Gastrocnemius medialis (tissue), 4 donors: ENCODE measurements around the gene PTPRCAP. TPM values are rescaled to one million over a fixed set of nuclear protein-coding genes. Genes with fewer than 3 reads are reported as not detected.
"Not testable (repeated sequence)": the region's sequence is repeated elsewhere in the genome, so short reads cannot be mapped to it uniquely, and the experiment has no call there.

Experiments
- ATAC-seq, 2 donors: fragments of 150-250 bp; one replicate each; pipeline ENCODE4 v1.9.1; 2016
- DNase-seq, 2 donors: peaks; one replicate each; pipeline ENCODE4 v3.0.0-alpha.2; 2019
- H3K27ac ChIP-seq, 4 donors: fragments of 200-600 bp; sonication (generic); 1 replicate in 1 of 4; 2 replicates in 3 of 4; pipeline ENCODE4 v1.5.1; 2016 to 2018; ENCODE audit warnings: mild to moderate bottlenecking in 2 of 4, moderate library complexity in 1 of 4
- H3K27me3 ChIP-seq, 3 donors: fragments of 200-600 bp; sonication (generic) in 2 of 3; 1 replicate in 1 of 3; 2 replicates in 2 of 3; pipeline versions ENCODE4 v1.5.1 to v1.6.0; 2016 to 2019; ENCODE audit warnings: mild to moderate bottlenecking in 1 of 3, moderate library complexity in 1 of 3
- H3K36me3 ChIP-seq, 2 donors: fragments of 200-600 bp; sonication (generic) in 1 of 2; one replicate each; pipeline ENCODE4 v1.5.1; 2017 to 2018
- H3K4me1 ChIP-seq, 2 donors: fragments of 200-600 bp; sonication (generic) in 1 of 2; one replicate each; pipeline ENCODE4 v1.5.1; 2016 to 2017; ENCODE audit warnings: mild to moderate bottlenecking in 2 of 2
- H3K4me3 ChIP-seq, 4 donors: fragments of 200-600 bp; sonication (generic) in 3 of 4; 1 replicate in 1 of 4; 2 replicates in 3 of 4; pipeline ENCODE4 v1.5.1; 2016 to 2019; ENCODE audit warnings: mild to moderate bottlenecking in 2 of 4
- H3K9me3 ChIP-seq, 3 donors: fragments of 200-600 bp; sonication (generic) in 2 of 3; 1 replicate in 1 of 3; 2 replicates in 2 of 3; pipeline ENCODE4 v1.5.1; 2016 to 2019
- POLR2A ChIP-seq, 2 donors: fragments of 450-650 bp; IDR thresholded peaks; one replicate each; pipeline ENCODE4 v1.6.1; 2017; ENCODE audit warnings: antibody characterized with exemption in 2 of 2, mild to moderate bottlenecking in 2 of 2, moderate library complexity in 2 of 2
- in situ Hi-C, 4 donors: fragments of 200-750 bp; cut with MboI; loops; one replicate each; pipeline versions ENCODE4 v1.15.0 to v1.8.0; 2017; ENCODE audit warnings: low sequenced_read_pairs in 4 of 4
- intact Hi-C: fragments of 100-400 bp; cut with DNase I; formaldehyde crosslinking; loops from one replicate; pipeline ENCODE4 v1.15.1; 2023; ENCODE audit warnings: low total_unique reads
- total RNA-seq, 4 donors: library from RNA; depleted of rRNA; stranded (reverse); fragments of >200 nt; gene quantifications; one replicate each; pipeline versions ENCODE4 v1.1.0 to v1.2.3, GENCODE V29; 2016
- TF ChIP-seq, protein P1 (sequence below), 5 experiments: fragments of 450-650 bp in 3 of 5; fragments of 200-600 bp in 2 of 5; sonication (generic) in 2 of 5; IDR thresholded peaks in 4 of 5; conservative IDR thresholded peaks in 1 of 5; 1 replicate in 4 of 5; 2 replicates in 1 of 5; pipeline ENCODE4 v1.5.1; 2016 to 2019; ENCODE audit warnings: antibody characterized with exemption in 5 of 5, mild to moderate bottlenecking in 3 of 5, moderate library complexity in 3 of 5

Gene PTPRCAP
- total RNA-seq, 4 donors from 2014 or later = 0.47 to 1.5 (median 1.3) TPM

DNA sequence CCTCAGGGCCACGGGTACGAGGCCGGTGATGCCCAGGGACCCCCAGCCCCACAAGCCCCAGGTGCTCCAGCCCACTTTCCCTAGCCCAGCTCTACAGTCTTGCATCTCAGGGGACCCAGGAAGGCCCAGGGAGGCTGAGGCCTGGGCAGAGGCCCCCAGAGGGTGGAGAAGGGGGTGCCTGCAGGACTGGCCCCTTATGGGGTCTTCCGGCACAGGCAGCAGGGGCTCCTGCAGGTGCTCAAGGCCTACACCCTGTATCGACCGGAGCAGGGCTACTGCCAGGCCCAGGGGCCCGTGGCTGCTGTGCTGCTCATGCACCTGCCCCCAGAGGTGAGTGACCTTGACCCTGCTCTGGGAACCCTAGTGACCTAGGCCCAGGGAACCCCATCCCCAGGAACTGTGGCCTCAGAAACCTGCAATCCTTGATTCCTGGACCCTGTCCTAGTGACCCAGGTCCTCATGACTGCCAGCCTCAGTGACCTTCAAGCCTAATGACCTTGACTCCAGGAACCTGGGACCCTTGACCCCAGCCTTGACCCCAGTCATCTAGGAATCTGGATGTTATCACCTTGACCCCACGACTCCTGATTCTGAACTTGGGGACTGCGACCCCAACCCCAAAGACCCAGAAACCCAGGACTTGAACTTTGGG, 31.7 kb downstream of the PTPRCAP start:
- Histone ChIP-seq H3K4me3 (no peak overlapping the region), H3K27me3 (peaks cover 17 to 28% (median 19%) of the 10 kb centered on the region in 3 donors), H3K27ac (no peak overlapping the region), H3K36me3 (no peaks in the 10 kb centered on the region), H3K4me1 (peaks cover 8% of the 10 kb centered on the region in 2 donors), H3K9me3 (no peaks in the 10 kb centered on the region)
- TF ChIP-seq, protein P1, sequence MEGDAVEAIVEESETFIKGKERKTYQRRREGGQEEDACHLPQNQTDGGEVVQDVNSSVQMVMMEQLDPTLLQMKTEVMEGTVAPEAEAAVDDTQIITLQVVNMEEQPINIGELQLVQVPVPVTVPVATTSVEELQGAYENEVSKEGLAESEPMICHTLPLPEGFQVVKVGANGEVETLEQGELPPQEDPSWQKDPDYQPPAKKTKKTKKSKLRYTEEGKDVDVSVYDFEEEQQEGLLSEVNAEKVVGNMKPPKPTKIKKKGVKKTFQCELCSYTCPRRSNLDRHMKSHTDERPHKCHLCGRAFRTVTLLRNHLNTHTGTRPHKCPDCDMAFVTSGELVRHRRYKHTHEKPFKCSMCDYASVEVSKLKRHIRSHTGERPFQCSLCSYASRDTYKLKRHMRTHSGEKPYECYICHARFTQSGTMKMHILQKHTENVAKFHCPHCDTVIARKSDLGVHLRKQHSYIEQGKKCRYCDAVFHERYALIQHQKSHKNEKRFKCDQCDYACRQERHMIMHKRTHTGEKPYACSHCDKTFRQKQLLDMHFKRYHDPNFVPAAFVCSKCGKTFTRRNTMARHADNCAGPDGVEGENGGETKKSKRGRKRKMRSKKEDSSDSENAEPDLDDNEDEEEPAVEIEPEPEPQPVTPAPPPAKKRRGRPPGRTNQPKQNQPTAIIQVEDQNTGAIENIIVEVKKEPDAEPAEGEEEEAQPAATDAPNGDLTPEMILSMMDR (IDR thresholded peaks at IDR 0.05 in 4 of 5, conservative IDR thresholded peaks at IDR 0.05 in 1 of 5) = no peak
- TF ChIP-seq POLR2A (IDR thresholded peaks at IDR 0.05) = no peak
- DNase-seq = no peak
- intact Hi-C loops (no loop called here), in situ Hi-C loops (no loop called here)
- ATAC-seq = no peak

DNA sequence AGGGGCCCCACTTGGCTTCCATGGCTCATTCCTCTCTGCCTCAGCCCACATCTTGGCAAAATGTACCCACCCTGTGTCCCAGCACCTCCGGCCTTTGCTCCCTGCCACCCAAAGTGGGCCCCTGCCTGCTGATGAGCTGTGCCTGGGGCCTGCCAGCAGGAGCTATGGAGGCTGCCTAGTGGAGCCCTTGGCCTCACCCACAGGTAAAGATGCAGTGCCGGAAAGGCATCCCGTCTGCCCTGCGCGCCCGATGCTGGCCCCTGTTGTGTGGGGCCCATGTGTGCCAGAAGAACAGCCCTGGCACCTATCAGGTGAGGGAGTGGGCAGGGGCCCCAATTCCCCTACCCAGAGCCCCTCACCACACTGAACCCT, 32.3 kb downstream of the PTPRCAP start:
- no peak for TF ChIP-seq POLR2A (IDR thresholded peaks at IDR 0.05)
- TF ChIP-seq, protein P1 (IDR thresholded peaks at IDR 0.05 in 4 of 5, conservative IDR thresholded peaks at IDR 0.05 in 1 of 5) = no peak
- peaks cover 10 to 22% (median 13%) of the 10 kb centered on the region in 3 donors for H3K27me3 ChIP-seq
- H3K9me3 ChIP-seq = no peaks in the 10 kb centered on the region
- no peak for ATAC-seq
- DNase-seq = no peak
- H3K27ac ChIP-seq = no peak overlapping the region
- intact Hi-C loops = no loop called here
- no peak overlapping the region for H3K4me3 ChIP-seq
- peaks cover 14 to 15% of the 10 kb centered on the region in 2 donors for H3K4me1 ChIP-seq
- peaks cover 0 to 3% of the 10 kb centered on the region in 2 donors for H3K36me3 ChIP-seq
- in situ Hi-C loops = no loop called here

DNA sequence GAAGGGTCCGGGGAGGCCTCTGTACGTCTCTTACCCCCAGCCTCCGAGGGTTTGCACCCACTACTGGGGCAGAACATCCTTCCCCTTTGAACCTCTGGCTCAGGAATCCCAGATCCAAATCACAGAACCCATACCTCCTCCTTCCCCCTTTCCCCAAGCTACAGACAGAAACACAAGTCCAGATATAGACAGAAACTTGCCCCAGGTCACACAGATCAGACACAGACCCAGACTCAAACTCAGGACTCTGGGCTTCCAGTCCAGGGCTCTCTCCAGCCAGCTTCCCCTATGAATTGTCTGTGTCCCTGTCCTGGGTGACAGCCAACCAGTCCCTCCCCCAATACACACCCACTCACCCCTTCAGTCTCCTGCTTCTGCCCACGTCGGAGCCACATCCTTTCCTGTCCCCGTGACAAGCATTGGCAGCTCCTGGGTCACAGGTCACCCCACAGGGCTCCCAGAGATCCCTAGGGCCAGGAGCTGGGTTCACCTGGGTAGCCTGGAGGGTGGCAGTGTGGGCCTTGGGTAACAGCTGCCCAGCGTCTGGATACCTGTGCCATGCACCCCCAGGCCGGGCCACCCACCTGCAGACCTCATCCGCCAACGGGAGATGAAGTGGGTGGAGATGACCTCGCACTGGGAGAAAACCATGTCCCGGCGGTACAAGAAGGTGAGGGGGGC, 32.8 kb downstream of the PTPRCAP start:
- no peak overlapping the region for H3K4me3 ChIP-seq
- DNase-seq (no peak), ATAC-seq (no peak)
- intact Hi-C loops (no loop called here), in situ Hi-C loops (no loop called here)
- H3K9me3 ChIP-seq = no peaks in the 10 kb centered on the region
- H3K36me3 ChIP-seq = peaks cover 0 to 5% of the 10 kb centered on the region in 2 donors
- peaks cover 19% of the 10 kb centered on the region in 2 donors for H3K4me1 ChIP-seq
- peaks cover 5 to 16% (median 10%) of the 10 kb centered on the region in 3 donors for H3K27me3 ChIP-seq
- H3K27ac ChIP-seq = no peak overlapping the region
- no peak for TF ChIP-seq POLR2A (IDR thresholded peaks at IDR 0.05)
- TF ChIP-seq, protein P1 (IDR thresholded peaks at IDR 0.05 in 4 of 5, conservative IDR thresholded peaks at IDR 0.05 in 1 of 5) = no peak

DNA sequence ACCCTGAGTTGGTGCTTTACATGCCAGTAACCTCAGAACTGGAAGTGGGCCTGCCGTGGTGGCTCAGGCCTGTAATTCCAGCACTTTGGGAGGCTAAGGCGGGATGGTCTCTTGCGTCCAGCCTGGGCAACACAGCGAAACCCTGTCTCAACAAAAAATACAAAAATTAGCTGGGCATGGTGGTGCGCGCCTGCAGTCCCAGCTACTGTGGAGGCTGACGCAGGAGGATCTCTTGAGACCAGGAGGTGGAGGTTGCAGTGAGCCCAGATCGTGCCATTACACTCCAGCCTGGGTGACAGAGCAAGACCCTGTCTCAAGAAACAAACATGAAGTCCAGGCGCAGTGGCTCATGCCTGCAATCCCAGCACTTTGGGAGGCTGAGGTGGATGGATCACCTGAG, 34.4 kb downstream of the PTPRCAP start:
- intact Hi-C loops, ATAC-seq, in situ Hi-C loops, H3K27me3 ChIP-seq, H3K9me3 ChIP-seq, DNase-seq, H3K4me3 ChIP-seq: not testable (repeated sequence)
- Histone ChIP-seq H3K4me1 (peaks cover 19 to 20% of the 10 kb centered on the region in 2 donors), H3K27ac (peak overlapping the region in 1 of 4 donors; percentile 89), H3K36me3 (peaks cover 0 to 20% of the 10 kb centered on the region in 2 donors)

DNA sequence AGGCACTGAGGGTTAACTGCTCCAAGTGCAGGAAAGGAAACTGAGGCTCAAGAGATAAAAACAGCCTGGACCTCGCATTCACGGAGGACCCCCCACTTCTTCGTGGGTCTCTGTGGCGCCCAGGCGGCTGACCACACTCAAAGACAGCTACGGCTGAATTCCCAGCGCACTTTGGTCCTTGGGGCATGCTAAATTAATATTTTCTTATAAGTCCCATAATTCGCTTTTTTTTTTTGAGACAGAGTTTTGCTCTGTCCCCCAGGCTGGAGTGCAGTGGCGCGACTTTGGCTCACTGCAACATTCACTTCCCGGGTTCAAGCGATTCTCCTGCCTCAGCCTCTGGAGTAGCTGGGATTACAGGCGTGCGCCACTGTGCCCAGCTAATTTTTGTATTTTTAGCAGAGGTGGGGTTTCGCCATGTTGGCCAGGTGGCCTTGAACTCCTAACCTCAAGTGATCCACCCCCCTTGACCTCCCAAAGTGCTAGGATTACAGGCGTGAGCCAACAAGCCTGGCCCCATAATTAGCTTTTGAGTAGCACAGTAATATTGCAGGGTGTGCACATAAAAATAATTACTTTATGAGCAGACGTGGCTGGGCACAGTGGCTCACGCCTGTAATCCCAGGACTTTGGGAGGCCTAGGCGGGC, 35.2 kb downstream of the PTPRCAP start:
- intact Hi-C loops = loop anchor here (1.0 kb wide), 1 partner anchor 19 kb away; no protein-coding TSS in a partner anchor
- H3K36me3 ChIP-seq = peaks cover 0 to 28% of the 10 kb centered on the region in 2 donors
- DNase-seq, ATAC-seq, H3K27me3 ChIP-seq, H3K9me3 ChIP-seq, in situ Hi-C loops: not testable (repeated sequence)
- peak overlapping the region; percentile 35 to 97 (median 72) for H3K4me3 ChIP-seq
- peak overlapping the region; percentile 87 to 96 (median 90) for H3K27ac ChIP-seq
- peaks cover 20% of the 10 kb centered on the region in 2 donors for H3K4me1 ChIP-seq
